ENCODE results near the gene HES2.
"Not testable (repeated sequence)": the region's sequence is repeated elsewhere in the genome, so short reads cannot be mapped to it uniquely, and the experiment has no call there.

HES2 gene

GRCh38 chr1:6408023-6408422 lies 11.7 kb downstream of the HES2 start:
- no peak for DNase-seq (ENCODE audit: low read depth, low spot score)
- Histone ChIP-seq H3K4me3 (ENCODE audit: insufficient read length, low read depth) (no peak overlapping the region), H3K36me3 (ENCODE audit: insufficient read depth, insufficient read length, low read length) (no peaks in the 10 kb centered on the region), H3K27me3 (ENCODE audit: insufficient read depth, insufficient read length) (peaks cover 5% of the 10 kb centered on the region), H3K4me1 (ENCODE audit: insufficient read depth, insufficient read length) (no peaks in the 10 kb centered on the region), H3K9ac (ENCODE audit: insufficient read length, low read depth) (no peak overlapping the region), H3K9me3 (ENCODE audit: insufficient read depth, low read length) (no peaks in the 10 kb centered on the region)
- TF ChIP-seq YY1 (IDR thresholded peaks at IDR 0.05; ENCODE audit: insufficient read depth, insufficient read length): no peak
- no peak for TF ChIP-seq ZNF274 (IDR thresholded peaks at IDR 0.05; ENCODE audit: low read depth, low read length)

DNA sequence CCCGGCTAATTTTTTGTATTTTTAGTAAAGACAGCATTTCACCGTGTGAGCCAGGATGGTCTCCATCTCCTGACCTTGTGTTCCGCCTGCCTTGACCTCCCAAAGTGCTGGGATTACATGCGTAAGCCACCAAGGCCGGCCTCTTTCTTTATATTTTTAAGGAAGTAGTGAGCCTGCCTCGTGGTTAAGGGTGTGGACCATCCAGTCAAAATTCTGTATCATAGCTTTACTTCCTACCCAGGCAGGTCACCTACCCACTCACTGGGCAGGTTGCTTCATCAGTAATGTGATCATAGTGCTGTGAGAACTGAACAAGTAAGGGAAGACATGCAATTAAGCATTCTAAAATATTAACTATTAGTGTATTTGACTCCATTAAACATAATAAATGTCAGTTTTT lies 18.0 kb downstream of the HES2 start:
- no peaks in the 10 kb centered on the region for H3K36me3 ChIP-seq (ENCODE audit: insufficient read depth, insufficient read length, low read length)
- TF ChIP-seq ZNF274 (IDR thresholded peaks at IDR 0.05; ENCODE audit: low read depth, low read length) (no peak), SUZ12 (IDR thresholded peaks at IDR 0.05; ENCODE audit: extremely low read depth, insufficient read depth, insufficient read length) (no peak), YY1 (IDR thresholded peaks at IDR 0.05; ENCODE audit: insufficient read depth, insufficient read length) (no peak)
- no peaks in the 10 kb centered on the region for H3K9me3 ChIP-seq (ENCODE audit: insufficient read depth, low read length)
- no peak overlapping the region for H3K4me3 ChIP-seq (ENCODE audit: insufficient read length, low read depth)
- H3K27me3 ChIP-seq (ENCODE audit: insufficient read depth, insufficient read length): no peaks in the 10 kb centered on the region
- no peaks in the 10 kb centered on the region for H3K4me1 ChIP-seq (ENCODE audit: insufficient read depth, insufficient read length)
- no peak overlapping the region for H3K9ac ChIP-seq (ENCODE audit: insufficient read length, low read depth)
- DNase-seq (ENCODE audit: low read depth, low spot score): no peak

DNA sequence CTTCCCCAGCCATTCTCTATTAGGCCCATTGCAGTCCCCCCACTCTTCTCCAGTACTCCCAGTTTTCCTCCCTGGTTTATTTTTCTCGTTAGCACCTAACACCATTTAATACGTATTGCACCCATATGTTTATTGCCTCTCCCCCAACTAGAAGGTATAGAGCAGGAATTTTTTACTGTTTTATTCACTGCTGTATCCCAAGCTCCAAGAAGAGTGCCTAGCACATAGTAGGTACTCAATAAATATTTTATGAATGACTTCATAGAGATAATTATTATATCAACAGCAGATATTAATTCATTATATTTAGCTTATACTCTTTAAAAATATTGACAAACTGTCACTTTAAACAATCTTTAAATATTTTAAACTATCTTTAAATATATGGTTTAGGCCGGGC lies 20.4 kb downstream of the HES2 start:
- no peaks in the 10 kb centered on the region for H3K36me3 ChIP-seq (ENCODE audit: insufficient read depth, insufficient read length, low read length)
- H3K9ac ChIP-seq (ENCODE audit: insufficient read length, low read depth): no peak overlapping the region
- no peak for DNase-seq (ENCODE audit: low read depth, low spot score)
- no peaks in the 10 kb centered on the region for H3K9me3 ChIP-seq (ENCODE audit: insufficient read depth, low read length)
- no peaks in the 10 kb centered on the region for H3K4me1 ChIP-seq (ENCODE audit: insufficient read depth, insufficient read length)
- H3K4me3 ChIP-seq (ENCODE audit: insufficient read length, low read depth): no peak overlapping the region
- TF ChIP-seq SUZ12 (IDR thresholded peaks at IDR 0.05; ENCODE audit: extremely low read depth, insufficient read depth, insufficient read length) (no peak), ZNF274 (IDR thresholded peaks at IDR 0.05; ENCODE audit: low read depth, low read length) (no peak), YY1 (IDR thresholded peaks at IDR 0.05; ENCODE audit: insufficient read depth, insufficient read length) (no peak)
- H3K27me3 ChIP-seq (ENCODE audit: insufficient read depth, insufficient read length): no peaks in the 10 kb centered on the region

DNA sequence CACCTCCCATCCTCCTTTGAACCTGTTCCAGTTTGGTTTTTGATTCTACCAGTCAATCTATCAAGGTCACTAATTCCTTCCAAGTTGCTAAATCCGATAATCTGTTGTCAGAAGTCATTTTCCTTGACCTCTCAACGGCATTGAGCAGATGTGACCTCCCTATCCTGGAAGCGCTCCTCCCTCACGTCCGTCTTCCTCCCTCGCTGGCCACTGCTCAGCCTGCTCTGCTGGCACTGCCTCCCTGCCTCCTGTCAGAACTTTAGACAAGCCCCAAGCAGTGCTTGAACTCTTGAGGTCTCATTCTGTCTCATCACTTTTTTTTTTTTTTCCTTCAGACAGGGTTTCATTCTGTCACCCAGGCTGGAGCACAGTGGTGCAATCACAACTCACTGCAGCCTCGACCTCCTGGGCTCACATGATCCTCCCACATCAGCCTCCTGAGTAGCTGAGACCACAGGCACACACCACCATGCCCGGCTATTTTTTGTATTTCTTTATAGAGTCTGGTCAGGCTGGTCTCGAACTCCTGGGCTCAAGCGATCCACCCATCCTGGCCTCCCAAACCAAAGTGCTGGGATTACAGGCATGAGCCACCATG lies 21.8 kb downstream of the HES2 start:
- no peaks in the 10 kb centered on the region for H3K27me3 ChIP-seq (ENCODE audit: insufficient read depth, insufficient read length)
- no peaks in the 10 kb centered on the region for H3K9me3 ChIP-seq (ENCODE audit: insufficient read depth, low read length)
- no peaks in the 10 kb centered on the region for H3K36me3 ChIP-seq (ENCODE audit: insufficient read depth, insufficient read length, low read length)
- DNase-seq (ENCODE audit: low read depth, low spot score): no peak
- no peak overlapping the region for H3K9ac ChIP-seq (ENCODE audit: insufficient read length, low read depth)
- TF ChIP-seq SUZ12 (IDR thresholded peaks at IDR 0.05; ENCODE audit: extremely low read depth, insufficient read depth, insufficient read length) (no peak), ZNF274 (IDR thresholded peaks at IDR 0.05; ENCODE audit: low read depth, low read length) (no peak), YY1 (IDR thresholded peaks at IDR 0.05; ENCODE audit: insufficient read depth, insufficient read length) (no peak)
- H3K4me1 ChIP-seq (ENCODE audit: insufficient read depth, insufficient read length): no peaks in the 10 kb centered on the region
- no peak overlapping the region for H3K4me3 ChIP-seq (ENCODE audit: insufficient read length, low read depth)

DNA sequence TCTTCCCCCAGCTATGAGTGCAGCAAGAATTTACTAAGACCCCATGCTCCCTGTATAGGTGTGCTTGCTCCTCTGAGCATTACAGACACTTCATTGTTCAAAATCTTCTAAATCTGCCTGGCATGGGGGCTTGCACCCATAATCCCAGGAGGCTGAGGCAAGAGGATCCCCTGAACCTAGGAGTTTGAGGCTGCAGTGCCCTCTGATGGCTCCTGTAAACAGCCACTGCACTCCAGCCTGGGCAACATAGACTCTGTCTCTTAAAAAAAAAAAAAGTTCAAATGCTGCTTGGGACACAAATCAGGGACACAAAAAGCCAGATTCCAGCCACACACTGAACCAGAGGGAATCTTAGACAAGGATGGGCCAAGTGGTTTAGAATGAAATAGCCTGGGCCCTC lies 22.7 kb downstream of the HES2 start:
- DNase-seq (ENCODE audit: low read depth, low spot score): no peak
- no peak overlapping the region for H3K4me3 ChIP-seq (ENCODE audit: insufficient read length, low read depth)
- TF ChIP-seq ZNF274 (IDR thresholded peaks at IDR 0.05; ENCODE audit: low read depth, low read length) (no peak), SUZ12 (IDR thresholded peaks at IDR 0.05; ENCODE audit: extremely low read depth, insufficient read depth, insufficient read length) (no peak), YY1 (IDR thresholded peaks at IDR 0.05; ENCODE audit: insufficient read depth, insufficient read length) (no peak)
- H3K9ac ChIP-seq (ENCODE audit: insufficient read length, low read depth): no peak overlapping the region
- no peaks in the 10 kb centered on the region for H3K4me1 ChIP-seq (ENCODE audit: insufficient read depth, insufficient read length)
- H3K36me3 ChIP-seq (ENCODE audit: insufficient read depth, insufficient read length, low read length): no peaks in the 10 kb centered on the region
- no peaks in the 10 kb centered on the region for H3K27me3 ChIP-seq (ENCODE audit: insufficient read depth, insufficient read length)
- H3K9me3 ChIP-seq (ENCODE audit: insufficient read depth, low read length): no peaks in the 10 kb centered on the region

DNA sequence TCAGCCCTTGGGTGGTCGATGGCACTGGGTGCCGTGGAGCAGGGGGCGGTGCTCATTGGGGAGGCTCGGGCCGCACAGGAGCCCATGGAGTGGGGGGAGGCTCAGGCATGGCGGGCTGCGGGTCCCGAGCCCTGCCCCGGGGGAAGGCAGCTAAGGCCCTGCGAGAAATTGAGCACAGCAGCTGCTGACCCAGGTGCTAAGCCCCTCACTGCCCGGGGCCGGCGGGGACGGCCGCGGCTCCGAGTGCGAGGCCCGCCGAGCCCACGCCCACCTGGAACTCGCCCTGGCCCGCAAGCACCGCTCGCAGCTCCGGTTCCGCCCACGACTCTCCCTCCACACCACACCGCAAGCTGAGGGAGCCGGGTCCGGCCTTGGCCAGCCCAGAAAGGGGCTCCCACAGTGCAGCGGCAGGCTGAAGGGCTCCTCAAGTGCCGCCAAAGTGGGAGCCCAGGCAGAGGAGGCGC lies 23.9 kb downstream of the HES2 start:
- not testable (repeated sequence) for H3K27me3 ChIP-seq (ENCODE audit: insufficient read depth, insufficient read length); H3K4me3 ChIP-seq (ENCODE audit: insufficient read length, low read depth); DNase-seq (ENCODE audit: low read depth, low spot score); H3K4me1 ChIP-seq (ENCODE audit: insufficient read depth, insufficient read length); H3K36me3 ChIP-seq (ENCODE audit: insufficient read depth, insufficient read length, low read length); H3K9me3 ChIP-seq (ENCODE audit: insufficient read depth, low read length); H3K9ac ChIP-seq (ENCODE audit: insufficient read length, low read depth)

DNA sequence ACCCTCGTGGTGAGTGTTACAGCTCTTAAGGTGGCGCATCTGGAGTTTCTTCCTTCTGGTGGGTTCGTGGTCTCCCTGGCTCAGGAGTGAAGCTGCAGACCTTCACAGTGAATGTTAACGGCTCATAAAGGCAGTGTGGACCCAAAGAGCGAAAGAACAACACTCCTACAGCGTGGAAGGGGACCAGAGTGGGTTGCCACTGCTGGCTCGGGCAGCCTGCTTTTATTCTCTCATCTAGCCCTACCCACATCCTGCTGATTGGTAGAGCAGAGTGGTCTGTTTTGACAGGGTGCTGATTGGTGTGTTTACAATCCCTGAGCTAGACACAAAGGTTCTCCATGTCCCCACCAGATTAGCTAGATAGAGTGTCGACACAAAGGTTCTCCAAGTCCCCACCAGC lies 24.6 kb downstream of the HES2 start:
- not testable (repeated sequence) for DNase-seq (ENCODE audit: low read depth, low spot score); H3K36me3 ChIP-seq (ENCODE audit: insufficient read depth, insufficient read length, low read length); H3K27me3 ChIP-seq (ENCODE audit: insufficient read depth, insufficient read length); H3K4me1 ChIP-seq (ENCODE audit: insufficient read depth, insufficient read length); H3K9ac ChIP-seq (ENCODE audit: insufficient read length, low read depth); H3K4me3 ChIP-seq (ENCODE audit: insufficient read length, low read depth); H3K9me3 ChIP-seq (ENCODE audit: insufficient read depth, low read length)

Data from NT2/D1 (cell line).